OCI-LY7 (cell line): ENCODE data around the gene THRA. TPM values are rescaled to one million over a fixed set of nuclear protein-coding genes. Genes with fewer than 3 reads are reported as not detected.

Source experiments
- Bru-seq: library from RNA; stranded (reverse); fragments of 400-500 nt; gene quantifications from one replicate; lab custom pipeline; 2021; lab: Mats Ljungman, UMichigan
- BruChase-seq, 2 experiments: library from RNA; stranded (reverse); fragments of 400-500 nt; gene quantifications; one replicate each; lab custom pipeline; 2021; lab: Mats Ljungman, UMichigan
- BruUV-seq: library from RNA; stranded (reverse); fragments of 400-500 nt; replicated peaks from 2 replicates; lab custom pipeline; 2021; lab: Mats Ljungman, UMichigan
- CTCF ChIA-PET: fragments of 300-600 bp; sonication (Branson Sonifier 250); formaldehyde crosslinking; loops from one replicate; lab custom pipeline; 2022; ENCODE audit warnings: antibody characterized with exemption; ENCODE audit not compliant: unreplicated experiment; lab: Charles Lee
- POLR2A ChIA-PET: fragments of 300-600 bp; sonication (Branson Sonifier 250); formaldehyde crosslinking; loops from one replicate; lab custom pipeline; 2022; ENCODE audit warnings: antibody characterized with exemption; lab: Charles Lee
- DNase-seq: peaks from one replicate; pipeline ENCODE4 v3.0.0-alpha.2; 2015; ENCODE audit warnings: low spot score
- H2AFZ ChIP-seq: fragments of 200-600 bp; sonication (generic), shearing (Covaris generic); 2 replicates; pipeline ENCODE4 v1.6.1; 2014; ENCODE audit warnings: mild to moderate bottlenecking, antibody characterized with exemption, low read length, moderate library complexity
- H3K27ac ChIP-seq: fragments of 200-600 bp; sonication (generic); 2 replicates; pipeline ENCODE4 v1.5.1; 2014; ENCODE audit warnings: mixed run types, low read depth, mild to moderate bottlenecking, moderate library complexity, low read length, inconsistent platforms; ENCODE audit not compliant: poor library complexity, severe bottlenecking
- H3K36me3 ChIP-seq: fragments of 200-600 bp; sonication (generic); 2 replicates; pipeline ENCODE4 v1.6.1; 2014; ENCODE audit warnings: mild to moderate bottlenecking, antibody characterized with exemption, low read length, moderate library complexity, mixed read lengths; ENCODE audit not compliant: insufficient read depth
- H3K4me1 ChIP-seq: fragments of 200-600 bp; sonication (generic); 2 replicates; pipeline ENCODE4 v1.5.1; 2014; ENCODE audit warnings: mild to moderate bottlenecking, low read length; ENCODE audit not compliant: insufficient read depth, poor library complexity, severe bottlenecking
- H3K4me2 ChIP-seq: fragments of 200-600 bp; sonication (generic); 2 replicates; pipeline ENCODE4 v1.6.1; 2014; ENCODE audit warnings: mild to moderate bottlenecking, low read length
- H3K4me3 ChIP-seq: fragments of 200-600 bp; sonication (generic); 2 replicates; pipeline ENCODE4 v1.5.1; 2014; ENCODE audit warnings: mild to moderate bottlenecking, low read depth, low read length; ENCODE audit not compliant: poor library complexity, severe bottlenecking
- H3K79me2 ChIP-seq: fragments of 200-600 bp; sonication (generic); 2 replicates; pipeline ENCODE4 v1.6.1; 2016; ENCODE audit warnings: low read depth, mild to moderate bottlenecking, low read length, moderate library complexity, mixed read lengths; ENCODE audit not compliant: insufficient read depth
- H3K9me2 ChIP-seq: fragments of 200-600 bp; sonication (generic); 2 replicates; pipeline ENCODE4 v1.6.1; 2016; ENCODE audit warnings: mild to moderate bottlenecking, low read length, mixed read lengths; ENCODE audit not compliant: insufficient read depth
- H3K9me3 ChIP-seq: fragments of 200-600 bp; sonication (generic); 2 replicates; pipeline ENCODE4 v1.6.1; 2014; ENCODE audit warnings: mild to moderate bottlenecking, mixed run types, low read length, mixed read lengths
- H4K20me1 ChIP-seq: fragments of 200-600 bp; sonication (generic); 2 replicates; pipeline ENCODE4 v1.6.1; 2014; ENCODE audit warnings: mild to moderate bottlenecking, antibody characterized with exemption, low read length, moderate library complexity, mixed read lengths; ENCODE audit not compliant: insufficient read depth
- CTCF ChIP-seq: fragments of 200-600 bp; sonication (generic); conservative IDR thresholded peaks from 2 replicates; pipeline ENCODE4 v1.5.1; 2014; ENCODE audit warnings: mild to moderate bottlenecking, antibody characterized with exemption, low read length, moderate library complexity, mixed read lengths
- EZH2phosphoT487 ChIP-seq: fragments of 200-600 bp; sonication (generic); IDR thresholded peaks from 2 replicates; pipeline ENCODE4 v1.6.1; 2018; ENCODE audit warnings: low read depth, borderline replicate concordance, mild to moderate bottlenecking, mixed run types, antibody characterized with exemption, low read length, moderate library complexity, mixed read lengths
- intact Hi-C: fragments of 100-400 bp; cut with micrococcal nuclease; formaldehyde crosslinking; loops from one replicate; pipeline ENCODE4 v1.10.0; 2022; ENCODE audit not compliant: unreplicated experiment
- long read RNA-seq: library from polyadenylated mRNA; stranded (forward); transcript quantifications from one replicate; pipeline ENCODE4 v2.0.0, GENCODE V29; 2022
- total RNA-seq, 2 experiments: library from RNA; depleted of rRNA in 1 of 2; stranded (reverse); fragments of >200 nt in 1 of 2; shearing (Covaris generic) in 1 of 2; gene quantifications; 2 replicates each; pipeline ENCODE4 v1.2.3, GENCODE V29; 2014 to 2022

The THRA gene
- total RNA-seq (2014; rRNA removed; shearing (Covaris generic)) (5.4 and 9.3 TPM in 2 replicates), total RNA-seq (2022) (3.9 and 5.1 TPM in 2 replicates), Bru-seq, nascent RNA (percentile 24 among the genes with signal in this experiment), BruChase-seq, experiment 1, labeled RNA remaining after a 6-hour chase (percentile 23 among the genes with signal in this experiment), BruChase-seq, experiment 2, labeled RNA remaining after a 2-hour chase (percentile 30 among the genes with signal in this experiment)
- long read RNA-seq, partial matches to known transcripts, result 1 of 8 reads
- long read RNA-seq, other reads (novel, unspliced or antisense), result 3 of 8 reads

DNA sequence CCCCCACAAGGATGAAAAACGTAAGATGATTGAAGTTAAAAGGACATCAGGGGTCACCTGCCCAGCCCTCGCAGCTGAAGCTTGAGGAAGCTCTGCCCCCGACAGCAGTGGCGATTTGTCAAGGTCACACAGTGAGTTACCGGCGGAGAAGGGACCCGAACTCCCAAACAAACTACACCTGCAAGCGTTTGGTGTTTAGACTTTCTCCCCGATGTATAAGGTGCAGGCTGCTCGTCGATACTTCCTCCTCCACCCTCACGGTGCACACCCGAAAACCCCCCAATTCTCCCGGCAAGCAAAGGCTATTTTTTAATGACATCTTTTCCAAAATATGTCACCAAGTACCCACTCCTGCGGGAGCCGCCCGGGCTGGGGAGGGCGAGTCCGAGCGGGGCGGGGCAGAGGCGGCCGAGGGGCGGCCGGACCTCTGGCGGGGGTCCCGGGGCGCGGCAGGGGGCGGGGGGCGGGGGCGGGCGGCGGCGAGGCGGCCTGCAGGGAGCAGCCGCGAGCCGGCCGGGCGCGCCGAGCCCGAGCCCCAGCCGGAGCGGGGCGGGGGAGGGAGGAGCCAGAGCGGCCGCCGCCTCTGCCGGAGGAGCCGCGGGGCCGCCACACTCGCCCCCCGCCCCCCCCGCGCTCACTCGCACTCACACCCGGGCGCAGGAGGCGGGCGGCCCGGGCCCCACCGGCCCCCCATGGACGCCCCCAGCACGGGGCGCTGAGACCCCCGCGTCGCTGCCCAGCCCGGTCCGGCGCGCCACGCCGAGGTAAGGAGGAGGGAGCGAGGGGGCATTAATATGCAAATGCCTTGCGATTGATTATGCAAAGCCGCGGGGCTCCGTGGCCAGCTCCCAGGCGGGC lies at the start of gene THRA:
THRA (plus strand) TSS at position 637 of the 858 bp plus-strand sequence. CDS start 11,524 bp downstream, outside the sequence.
- ChIA-PET CTCF (no interaction called here), POLR2A (interaction anchor here (1.3 kb wide), 1 partner anchor 53 kb away, joined by 3 read pairs; no protein-coding TSS in a partner anchor)
- Histone ChIP-seq H3K79me2 (no peaks in the 10 kb centered on the region), H3K4me3 (peak within 1 kb of the TSS; percentile 78), H2AFZ (peak within 1 kb of the TSS; percentile 80), H3K4me1 (peaks cover 32% of the 10 kb centered on the region), H3K4me2 (peak within 1 kb of the TSS; percentile 75), H3K9me2 (no peaks in the 10 kb centered on the region), H3K36me3 (no peaks in the 10 kb centered on the region), H4K20me1 (no peaks in the 10 kb centered on the region), H3K27ac (no peak within 1 kb of the TSS), H3K9me3 (no peaks in the 10 kb centered on the region)
- intact Hi-C loops, result loop anchor here (2.0 kb wide), 1 partner anchor 48 kb away; no protein-coding TSS in a partner anchor
- BruUV-seq, result no TSS peak
- peak; percentile 76 for DNase-seq
- TF ChIP-seq EZH2phosphoT487, result no peak
- 0 out of 2 replicates have a peak, but pooled peaks have one; percentile 14 for TF ChIP-seq CTCF

DNA sequence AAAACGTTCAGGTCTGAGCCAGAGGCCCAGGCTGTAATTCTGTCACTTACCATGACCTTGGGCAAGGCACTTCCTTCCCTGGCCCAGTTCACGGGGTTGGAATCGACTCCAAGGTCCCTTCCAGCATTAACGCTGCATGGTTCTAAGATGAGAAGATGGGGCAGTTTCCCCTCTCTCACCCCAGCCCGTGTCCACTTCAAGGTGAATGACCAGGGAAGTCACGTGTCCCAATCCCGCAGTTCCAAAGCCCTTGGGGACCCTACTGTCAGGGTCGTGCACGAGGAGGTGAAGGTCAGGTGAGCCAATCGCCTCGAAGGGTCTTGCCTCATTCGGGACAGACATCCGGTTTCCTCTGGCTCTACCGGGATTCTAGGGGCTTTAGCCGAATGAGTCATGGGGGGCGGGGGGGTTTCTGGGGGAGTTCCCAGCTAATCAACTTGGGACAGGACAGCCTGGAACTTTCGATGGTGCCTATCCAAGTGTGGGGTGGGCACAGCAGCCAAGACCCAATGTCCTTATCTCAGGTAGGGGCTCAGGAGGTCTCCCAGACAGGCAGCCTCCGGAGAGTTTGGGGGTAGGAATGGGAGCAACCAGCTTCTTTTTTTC lies 48.3 kb upstream of the THRA start:
- no peaks in the 10 kb centered on the region for H3K79me2 ChIP-seq
- no peak overlapping the region for H3K4me2 ChIP-seq
- BruUV-seq, result no TSS peak
- H2AFZ ChIP-seq, result no peak overlapping the region
- H3K27ac ChIP-seq, result no peak overlapping the region
- H3K4me3 ChIP-seq, result no peak overlapping the region
- H3K9me3 ChIP-seq, result no peaks in the 10 kb centered on the region
- intact Hi-C loops, result no loop called here
- H3K36me3 ChIP-seq, result peaks cover 9% of the 10 kb centered on the region; the same call in 1 of the 2 replicates
- no peaks in the 10 kb centered on the region for H4K20me1 ChIP-seq
- TF ChIP-seq CTCF (no peak), EZH2phosphoT487 (no peak)
- CTCF ChIA-PET, result no interaction called here
- H3K9me2 ChIP-seq, result no peaks in the 10 kb centered on the region
- peaks cover 8% of the 10 kb centered on the region for H3K4me1 ChIP-seq
- no peak for DNase-seq
- POLR2A ChIA-PET, result interaction anchor here (1.1 kb wide), 1 partner anchor 39 kb away, joined by 3 read pairs; no protein-coding TSS in a partner anchor
